ENCODE results near the gene GFPT1.
A peak's percentile ranks its signal among the peaks of the same experiment; 100 is the strongest.
"Not testable (repeated sequence)": the region's sequence is repeated elsewhere in the genome, so short reads cannot be mapped to it uniquely, and the experiment has no call there.

GFPT1 gene

DNA sequence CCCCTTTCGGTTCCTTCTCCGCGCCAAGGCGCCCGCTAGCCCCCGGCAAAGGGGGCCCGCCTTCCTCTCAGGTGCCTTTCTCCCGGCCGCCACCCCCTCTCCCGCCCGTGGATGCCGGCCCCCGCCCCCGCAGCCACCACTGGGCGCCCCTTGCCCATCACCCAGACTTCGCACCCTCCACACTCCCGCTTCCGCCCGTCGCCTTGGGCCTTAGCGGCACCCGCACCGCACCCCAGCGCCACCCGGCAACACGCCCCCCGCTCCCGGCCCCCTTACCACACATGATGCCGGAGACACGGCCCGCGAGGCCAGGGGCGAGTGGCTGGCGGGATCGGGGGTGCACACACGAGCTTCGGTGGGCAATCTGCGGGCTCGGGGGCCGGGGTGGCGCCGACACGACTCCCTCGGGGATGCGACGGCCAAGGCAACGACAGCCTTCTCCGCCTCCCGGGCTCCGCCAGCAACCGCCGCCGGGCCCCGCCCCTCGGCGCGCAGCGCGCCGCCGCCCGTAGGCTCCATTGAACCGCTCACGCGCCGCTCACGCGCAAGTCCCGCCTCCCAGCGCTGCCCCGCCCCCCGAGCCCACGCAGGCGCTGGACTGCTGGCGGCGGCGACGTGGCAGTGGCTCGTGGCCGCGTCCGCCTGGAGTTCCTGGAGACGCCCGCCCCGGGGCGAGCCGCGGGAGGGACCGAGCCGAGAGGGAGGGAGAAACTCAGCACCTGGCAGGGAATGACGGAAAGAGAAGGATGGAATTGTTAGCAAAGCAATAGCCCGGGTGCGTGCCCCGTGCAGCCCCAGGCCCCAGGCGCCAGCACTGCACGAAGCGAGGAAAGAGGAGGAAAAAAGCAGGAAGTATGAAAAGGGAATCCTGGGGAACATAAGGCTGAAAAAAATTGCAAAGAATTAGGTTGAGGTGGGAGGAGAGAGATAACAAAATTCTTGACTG lies at the start of gene GFPT1:
GFPT1 (minus strand) TSS at position 439 of the 946 bp plus-strand sequence; CDS start at position 283, 156 bp downstream.
- DNase-seq, result peak; percentile 95

GRCh38 chr2:69436596-69436937 lies 49.5 kb upstream of the GFPT1 start:
- no peak for DNase-seq

GRCh38 chr2:69434753-69435152 lies 47.7 kb upstream of the GFPT1 start:
- DNase-seq, result no peak

DNA sequence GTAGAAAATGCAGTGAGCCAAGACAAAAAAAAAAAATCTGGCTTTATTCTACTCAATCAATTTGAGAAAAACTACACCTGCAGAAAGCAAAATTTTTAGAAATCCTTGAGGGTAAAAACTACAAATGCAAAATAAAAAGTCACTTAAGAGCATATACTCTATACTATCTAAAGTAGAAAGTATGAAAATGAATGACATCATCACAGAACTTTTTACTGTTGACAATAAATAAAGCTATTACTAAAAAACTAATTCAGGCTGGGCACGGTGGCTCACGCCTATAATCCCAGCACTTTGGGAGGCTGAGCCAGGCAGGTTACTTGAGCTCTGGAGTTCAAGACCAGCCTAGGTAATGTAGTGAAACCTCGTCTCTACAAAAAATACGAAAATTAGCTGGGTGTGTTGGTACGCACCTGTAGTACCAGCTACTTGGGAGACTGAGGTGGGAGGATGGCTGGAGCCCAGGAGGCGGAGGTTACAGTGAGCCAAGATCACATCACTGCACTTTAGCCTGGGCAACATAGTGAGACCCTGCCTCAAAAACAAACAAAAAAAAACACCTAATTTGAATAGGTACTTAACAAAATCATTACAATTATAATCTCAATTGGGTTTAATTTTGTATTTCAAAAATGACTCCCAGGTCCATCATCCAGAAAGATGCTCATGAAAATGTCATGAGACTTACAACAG lies 42.6 kb upstream of the GFPT1 start:
- no peak for DNase-seq

- DNase-seq, result no peak
Measured at GRCh38 chr2:69428981-69429380, 42.0 kb upstream of the GFPT1 start.

DNA sequence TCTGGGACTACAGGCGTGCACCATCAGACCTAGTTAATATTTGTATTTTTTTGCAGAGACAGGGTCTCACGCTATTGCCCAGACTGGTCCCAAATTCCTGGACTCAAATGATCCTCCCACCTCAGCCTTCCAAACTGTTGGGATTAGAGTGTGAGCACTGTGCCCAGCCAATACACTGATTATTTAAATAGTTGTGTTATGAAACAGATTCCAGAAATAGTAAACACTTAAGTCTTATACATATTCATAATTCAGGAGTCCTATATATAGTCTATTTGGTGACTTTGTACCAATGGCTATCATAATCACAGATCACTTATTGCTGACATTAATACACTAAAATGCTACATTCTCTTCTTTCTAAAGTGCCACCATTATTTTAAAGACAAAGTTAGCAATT lies 37.4 kb upstream of the GFPT1 start:
- DNase-seq, result no peak

DNA sequence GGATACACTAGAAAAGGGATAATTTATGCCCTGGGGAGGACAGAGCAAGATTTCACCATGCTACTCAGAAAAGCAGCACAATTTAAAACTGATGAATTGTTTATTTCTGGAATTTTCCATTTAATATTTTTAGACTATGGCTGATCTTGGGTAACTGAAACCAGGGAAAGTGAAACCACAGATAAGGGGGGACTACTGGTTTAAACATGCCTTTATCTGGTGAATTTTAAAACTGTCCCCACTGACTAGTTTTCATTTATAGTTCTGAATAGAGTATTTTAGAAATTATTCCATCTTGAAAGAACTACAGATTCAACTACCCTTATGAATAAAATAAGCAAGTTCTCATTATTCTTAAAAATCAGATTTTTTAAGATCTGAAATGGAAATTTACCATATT lies 35.2 kb upstream of the GFPT1 start:
- DNase-seq, result no peak

DNA sequence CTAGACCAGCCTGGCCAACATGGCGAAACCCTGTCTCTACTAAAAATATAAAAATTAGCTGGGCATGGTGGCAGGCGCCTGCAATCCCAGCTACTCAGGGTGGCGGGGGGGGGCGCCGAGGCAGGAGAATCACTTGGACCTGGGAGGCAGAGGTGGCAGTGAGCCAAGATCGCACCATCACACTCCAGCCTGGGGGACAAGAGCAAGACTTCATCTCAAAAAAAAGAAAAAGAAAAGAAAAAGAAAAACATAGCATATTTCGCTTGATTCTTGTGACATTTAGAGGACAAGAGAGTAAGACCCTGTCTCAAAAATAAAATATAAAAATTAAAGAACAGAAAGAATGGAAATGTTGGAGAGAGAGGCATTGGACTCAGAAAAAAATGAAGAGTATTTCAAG lies 32.1 kb upstream of the GFPT1 start:
- not testable (repeated sequence) for DNase-seq

DNA sequence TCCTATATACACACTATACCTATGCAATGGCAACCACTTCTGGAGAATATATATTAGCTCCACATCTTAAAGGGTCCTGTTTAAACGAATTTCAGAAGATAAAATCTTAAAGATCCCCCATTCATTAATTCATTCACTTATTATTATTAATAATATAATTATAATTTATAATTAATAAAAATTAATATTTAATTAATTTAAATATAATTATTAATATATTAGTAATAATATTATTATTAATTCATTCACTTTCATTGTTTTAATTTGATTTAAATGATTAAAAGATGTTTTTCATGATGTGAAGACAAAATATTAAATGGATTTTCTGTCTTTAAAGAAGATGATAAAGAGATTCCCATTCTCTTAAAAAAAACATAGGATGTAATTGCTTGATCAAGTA lies 29.1 kb upstream of the GFPT1 start:
- no peak for DNase-seq

DNA sequence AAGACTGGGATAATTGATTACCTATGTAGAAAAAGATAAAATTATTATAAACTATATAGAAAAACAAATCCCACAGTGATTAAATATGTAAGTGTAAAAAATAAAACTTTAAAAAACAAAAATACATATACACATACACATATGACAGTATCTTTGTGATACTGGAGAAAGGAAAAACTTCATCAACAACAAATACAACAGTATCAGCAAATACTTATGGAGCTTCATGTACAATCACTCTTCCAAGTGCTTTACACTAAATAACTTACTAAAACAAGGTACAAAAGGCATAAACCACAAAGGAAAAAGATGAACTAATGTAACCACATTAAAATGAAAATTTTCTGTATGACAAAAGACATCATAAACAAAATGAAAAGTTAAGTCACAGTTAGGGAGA lies 24.1 kb upstream of the GFPT1 start:
- no peak for DNase-seq

DNA sequence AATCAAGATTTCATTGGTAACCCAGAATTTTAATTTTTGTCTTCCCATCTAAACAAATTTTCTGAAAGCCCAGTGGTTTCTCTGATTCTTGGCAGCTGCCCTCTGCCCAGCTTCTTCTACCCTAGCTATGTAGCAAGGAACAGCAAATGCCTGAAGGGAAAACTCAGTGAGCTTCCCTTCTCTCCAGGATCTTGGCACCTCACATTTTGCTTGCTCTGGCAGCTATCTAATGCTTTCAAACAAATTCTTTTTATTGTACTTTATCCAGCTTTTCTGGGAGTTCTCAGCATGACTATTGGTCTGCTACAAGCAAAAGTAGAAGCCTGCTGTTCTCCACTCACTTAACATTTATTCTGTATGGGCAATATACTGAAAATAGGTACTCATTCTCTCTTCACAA lies 18.3 kb upstream of the GFPT1 start:
- DNase-seq, result no peak

DNA sequence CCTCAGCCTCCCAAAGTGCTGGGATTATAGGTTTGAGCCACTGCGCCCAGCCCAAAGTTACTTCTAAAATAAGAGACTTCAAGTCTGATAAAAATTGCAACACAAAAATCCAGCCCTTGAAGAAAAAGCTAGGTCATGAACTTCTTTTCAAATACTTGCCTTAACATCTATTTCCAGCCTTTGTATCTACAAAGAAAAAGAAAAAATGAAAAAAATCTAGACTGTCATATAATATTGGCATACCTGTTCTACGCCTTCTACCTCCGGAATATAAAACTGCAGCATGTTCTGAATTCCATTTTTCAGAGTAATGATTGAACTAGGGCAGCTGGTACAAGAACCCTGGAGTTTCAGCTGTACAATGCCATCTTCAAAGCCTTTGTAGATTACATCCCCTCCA lies 13.1 kb upstream of the GFPT1 start:
- no peak for DNase-seq

DNA sequence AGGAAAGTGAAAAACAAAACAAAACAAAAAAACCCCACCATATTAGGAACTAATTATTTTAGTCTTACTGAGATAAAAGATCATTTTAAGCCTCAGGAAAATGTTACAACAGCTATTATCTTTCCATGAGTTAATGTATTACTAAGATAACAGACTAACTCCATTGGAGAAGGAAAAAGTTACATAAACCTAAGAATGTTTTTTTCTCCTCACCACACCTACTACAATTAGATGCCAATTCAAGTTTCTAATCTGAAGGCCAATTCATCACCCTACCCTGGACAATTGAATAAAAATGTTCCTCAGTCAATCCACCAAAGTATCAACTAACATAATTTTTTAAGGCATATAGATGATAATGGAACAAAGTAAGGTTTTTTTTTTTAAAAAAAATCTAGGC lies 10.2 kb upstream of the GFPT1 start:
- no peak for DNase-seq

DNA sequence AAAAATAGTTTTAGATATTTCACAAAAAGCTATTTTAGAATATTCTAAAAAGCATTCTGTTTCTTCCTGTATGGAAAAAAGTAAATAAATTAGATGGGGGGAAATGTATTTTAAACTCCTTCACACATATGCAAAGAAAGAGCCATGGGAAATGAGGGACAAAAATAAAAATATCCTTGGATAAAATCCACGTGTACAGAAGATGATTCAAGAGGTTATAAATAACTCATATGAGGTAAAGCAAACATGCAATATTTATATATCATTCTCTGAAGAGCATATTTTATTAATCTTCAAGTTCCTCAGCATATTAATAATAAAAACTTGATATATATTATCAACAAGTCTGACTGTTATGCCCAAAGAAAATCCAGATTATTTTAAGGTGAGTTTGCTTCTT lies 8.8 kb upstream of the GFPT1 start:
- no peak for DNase-seq

DNA sequence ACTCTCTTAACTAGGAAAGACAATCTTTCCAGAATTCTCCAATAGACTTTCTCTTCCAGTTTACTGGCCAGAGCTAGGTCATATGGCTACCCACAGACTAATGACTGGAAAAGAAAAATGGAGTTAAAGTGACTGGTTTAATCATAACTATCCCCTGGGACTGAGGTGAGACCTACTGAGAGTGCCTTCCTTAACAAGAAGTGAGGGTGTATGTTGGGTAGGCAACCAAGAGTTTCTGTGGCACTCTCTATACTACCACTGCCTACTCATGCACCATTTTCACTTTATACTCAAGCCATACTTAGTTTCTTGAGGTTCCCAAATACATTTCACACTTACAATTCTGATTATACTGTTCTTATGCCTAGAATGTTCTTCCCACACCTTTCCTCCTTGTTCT lies 6.9 kb upstream of the GFPT1 start:
- no peak for DNase-seq

DNA sequence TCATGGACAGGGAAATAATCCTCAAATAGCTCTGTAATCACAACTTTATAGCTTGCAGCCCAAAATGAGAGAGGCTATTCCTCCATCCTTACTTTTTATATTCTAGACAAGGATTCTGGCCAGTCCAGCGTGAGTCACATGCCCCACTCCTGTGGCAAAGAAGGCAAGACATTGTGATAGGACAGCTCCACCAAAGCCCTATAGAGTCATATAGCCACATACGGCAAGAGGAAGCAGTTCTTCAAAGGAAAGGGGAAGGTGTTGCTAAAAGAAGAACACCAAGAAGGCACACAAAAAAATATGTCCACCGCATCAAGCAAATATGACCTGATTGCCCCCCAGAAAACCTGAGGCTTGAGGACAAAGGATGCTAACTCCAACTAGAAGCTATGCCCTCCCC lies 3.4 kb upstream of the GFPT1 start:
- no peak for DNase-seq

GRCh38 chr2:69390001-69390400 lies 3.0 kb upstream of the GFPT1 start:
- no peak for DNase-seq

GRCh38 chr2:69389271-69389670 lies 2.2 kb upstream of the GFPT1 start:
- no peak for DNase-seq

DNA sequence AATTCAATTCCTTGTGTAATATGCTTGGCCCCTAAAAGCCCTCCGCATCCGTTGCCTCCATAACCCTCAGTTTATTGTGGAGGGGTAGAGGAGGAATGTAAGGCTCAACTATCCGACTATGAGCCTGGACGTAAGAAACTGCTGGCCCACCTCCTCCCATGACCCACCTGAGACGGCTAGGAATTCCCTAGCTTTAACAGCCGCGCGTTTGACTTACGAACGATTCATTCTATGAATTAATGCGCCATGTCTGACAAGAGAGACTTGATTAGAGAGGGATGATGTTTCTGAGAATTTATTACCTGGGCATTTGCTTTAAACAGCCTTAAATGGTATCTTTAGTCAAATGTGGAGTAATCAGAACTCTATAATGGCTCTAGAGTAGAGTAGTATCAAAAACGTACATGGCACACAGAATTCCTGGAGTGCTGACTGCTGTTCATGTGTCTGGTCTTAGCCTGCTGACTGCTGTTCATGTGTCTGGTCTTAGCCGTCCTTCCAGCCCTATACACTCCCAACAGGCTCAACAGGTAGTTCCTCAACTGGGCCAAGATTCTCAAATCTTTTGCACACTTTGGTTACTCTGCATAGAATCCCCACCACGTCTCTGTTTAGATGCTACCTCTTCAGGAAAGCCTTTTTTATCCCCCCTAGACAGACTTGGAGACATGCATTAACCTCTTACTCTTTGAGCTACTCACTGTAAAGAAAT lies 899 bp upstream of the GFPT1 start:
- DNase-seq, result no peak

- DNase-seq, result no peak
Measured at GRCh38 chr2:69386360-69386759, 667 bp downstream of the GFPT1 start.

DNA sequence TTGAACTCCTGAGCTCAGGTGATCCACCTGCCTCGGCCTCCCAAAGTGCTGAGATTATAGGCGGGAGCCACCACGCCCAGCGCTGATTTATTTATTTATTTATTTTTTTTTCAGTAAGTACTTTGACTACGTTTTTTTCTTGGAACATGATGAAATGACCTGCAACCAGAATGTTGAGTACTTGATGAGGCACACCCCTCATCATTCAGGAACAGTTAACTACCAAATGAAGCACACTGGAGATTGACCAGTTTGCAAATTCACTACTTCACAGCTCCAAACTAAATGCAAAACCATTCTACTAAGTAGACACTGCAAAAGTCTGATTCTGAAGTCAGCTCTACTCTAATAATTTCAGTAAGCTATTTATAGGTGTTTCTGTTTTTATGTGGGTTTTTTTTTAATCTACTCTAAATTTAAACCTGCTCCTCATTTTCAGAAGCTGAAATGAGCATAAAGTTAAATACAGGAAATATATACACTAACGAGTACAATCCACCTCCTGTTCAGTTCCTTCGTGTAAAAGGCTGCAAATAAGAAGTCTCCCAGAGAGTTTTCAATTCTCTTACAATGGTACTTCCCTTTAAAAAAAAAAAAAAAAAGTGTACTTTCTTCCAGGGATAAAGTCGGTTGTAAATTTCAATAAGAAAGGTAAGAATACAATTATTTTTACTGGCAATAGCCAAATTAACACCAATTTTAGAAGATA lies 1.4 kb downstream of the GFPT1 start:
- no peak for DNase-seq

GRCh38 chr2:69384618-69385081 lies 2.4 kb downstream of the GFPT1 start:
- no peak for DNase-seq

Data from NCI-H345 (cell line).